Fibroblast of the conjunctiva (primary cell): Measurements from ENCODE around the gene TNNC1.

Source experiments
- DNase-seq: peaks from one replicate; pipeline ENCODE4 v3.0.0-alpha.2; 2010; ENCODE audit warnings: low read depth

The TNNC1 gene

GRCh38 chr3:52453496-52454249 lies at the start of gene TNNC1:
Gene TNNC1, minus strand, starts transcription at chr3:52454041. Its CDS starts 26 bp downstream, at chr3:52454015.
- no peak for DNase-seq

GRCh38 chr3:52502808-52503350 lies 49.0 kb upstream of the TNNC1 start:
- DNase-seq = no peak

GRCh38 chr3:52502001-52502400 lies 48.2 kb upstream of the TNNC1 start:
- no peak for DNase-seq

DNA sequence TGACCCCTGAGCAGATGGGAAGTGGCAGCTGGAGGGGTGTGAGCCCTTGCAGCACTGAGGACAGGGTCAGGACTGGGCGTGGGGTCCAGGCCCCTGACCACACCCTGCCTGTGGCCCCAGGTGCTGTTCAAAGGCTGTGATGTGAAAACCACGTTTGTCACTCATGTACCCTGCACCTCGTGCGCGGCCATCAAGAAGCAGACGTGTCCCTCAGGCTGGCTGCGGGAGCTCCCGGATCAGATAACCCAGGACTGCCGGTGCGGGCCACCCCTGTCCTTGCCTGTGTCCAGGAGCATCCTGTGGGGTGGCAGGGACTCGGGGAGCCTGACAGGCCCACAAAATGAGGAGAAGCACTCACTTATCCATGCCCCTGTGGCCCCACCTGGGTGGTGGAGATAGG lies 47.2 kb upstream of the TNNC1 start:
- DNase-seq = no peak

DNA sequence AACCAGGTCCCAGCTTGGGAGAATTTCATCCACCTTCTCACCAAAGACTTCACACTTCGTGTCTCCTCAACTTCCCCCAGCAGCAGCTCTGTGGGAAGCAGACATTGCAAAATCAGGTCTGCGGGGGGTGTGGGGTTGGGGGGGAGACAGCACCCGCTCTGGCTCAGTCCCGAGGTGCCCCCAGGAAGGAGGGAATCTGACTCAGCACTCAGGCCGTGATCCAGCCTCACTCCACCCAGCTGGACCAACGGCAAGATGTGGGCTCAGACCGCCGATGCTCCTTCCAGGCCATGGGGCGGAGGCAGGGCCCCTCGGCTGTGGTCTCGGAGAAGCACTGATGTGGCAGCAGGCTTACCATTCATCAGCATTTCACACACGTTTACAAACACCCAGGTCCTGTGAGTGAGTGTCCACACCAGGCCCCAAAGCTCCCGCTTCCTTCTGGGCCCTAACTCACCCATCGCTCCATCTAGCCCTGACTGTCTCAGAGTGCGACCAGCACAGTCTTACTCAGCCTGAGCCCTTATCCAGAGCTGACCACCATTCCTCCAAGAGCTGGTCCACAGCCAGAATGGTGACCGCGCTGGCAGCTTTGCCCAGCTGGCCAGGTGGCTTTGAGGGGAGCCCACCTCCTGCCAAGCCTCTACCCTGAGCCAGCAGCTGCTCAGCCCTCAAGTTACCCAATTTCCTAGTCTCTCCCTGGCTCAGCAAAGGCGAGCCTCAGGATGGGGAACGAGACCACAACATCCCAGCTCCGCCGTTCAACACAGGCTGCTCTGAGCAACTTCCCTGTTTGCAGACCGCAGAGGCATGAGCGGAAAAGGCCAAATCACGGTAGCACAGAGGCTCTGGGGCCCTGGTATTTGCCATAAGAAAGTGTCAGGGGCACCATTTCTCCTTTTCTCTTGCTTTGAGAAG lies 44.6 kb upstream of the TNNC1 start:
- DNase-seq = peak; percentile 47

- peak; percentile 4 for DNase-seq
Measured at GRCh38 chr3:52495777-52496602, 42.1 kb upstream of the TNNC1 start.

DNA sequence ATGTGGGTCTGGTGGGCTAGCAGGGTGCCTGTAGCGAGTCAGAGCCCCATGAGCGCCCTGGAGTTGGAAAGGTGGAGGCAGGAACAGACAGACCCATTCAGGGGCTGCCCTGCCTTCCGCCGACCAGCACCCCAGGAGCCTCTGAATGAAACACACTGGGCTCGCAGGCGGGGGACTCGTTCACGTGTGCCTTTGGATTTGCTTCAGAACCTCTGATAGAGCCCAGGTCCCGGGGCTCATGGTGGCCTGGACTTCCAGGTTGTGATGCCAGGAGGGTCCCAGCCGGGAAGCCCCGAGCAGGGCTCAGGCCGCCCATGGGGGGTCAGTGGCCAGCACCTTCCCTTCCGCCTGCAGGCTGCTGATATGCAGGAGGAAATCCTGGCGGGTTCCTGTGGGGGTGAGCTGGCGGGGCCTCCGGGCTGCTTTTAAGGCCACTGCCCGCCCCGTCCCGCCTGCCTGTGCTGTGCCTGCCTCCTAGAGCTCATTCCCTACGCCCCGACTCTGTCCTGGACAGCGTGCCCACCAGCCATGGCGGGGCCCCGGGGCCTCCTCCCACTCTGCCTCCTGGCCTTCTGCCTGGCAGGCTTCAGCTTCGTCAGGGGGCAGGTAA lies 41.1 kb upstream of the TNNC1 start, which contains the start of gene STAB1:
Gene STAB1, plus strand, starts transcription at position 453 of the 610 bp plus-strand sequence. Its CDS starts 76 bp downstream, at position 529.
- DNase-seq = no peak

DNA sequence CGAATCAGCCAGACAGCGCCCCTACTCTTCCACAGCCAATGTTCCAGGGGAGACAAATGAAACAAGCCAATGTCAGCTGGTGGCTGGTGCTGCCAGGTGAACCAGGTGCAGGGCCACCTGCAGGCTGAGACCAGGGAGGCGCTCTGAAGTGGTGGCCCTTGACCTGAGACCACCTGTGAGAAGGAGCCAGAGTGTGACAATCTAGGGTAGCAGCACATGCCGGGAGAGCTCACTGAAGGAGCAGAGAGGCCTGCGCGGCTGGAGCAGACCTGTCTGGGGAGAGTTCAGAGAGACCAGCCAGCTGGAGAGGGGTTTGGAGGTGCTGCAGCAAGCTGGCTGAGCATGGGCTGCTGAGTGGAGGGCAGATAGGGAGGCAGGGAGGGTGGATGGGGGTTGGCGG lies 40.6 kb upstream of the TNNC1 start:
- no peak for DNase-seq

- DNase-seq = no peak
Measured at GRCh38 chr3:52493232-52494017, 39.6 kb upstream of the TNNC1 start.

- no peak for DNase-seq
Measured at GRCh38 chr3:52492059-52492458, 38.2 kb upstream of the TNNC1 start.

GRCh38 chr3:52490939-52491526 lies 37.2 kb upstream of the TNNC1 start:
- no peak for DNase-seq

- no peak for DNase-seq
Measured at GRCh38 chr3:52490035-52490938, 36.4 kb upstream of the TNNC1 start.

GRCh38 chr3:52489453-52489852 lies 35.6 kb upstream of the TNNC1 start:
- DNase-seq = no peak

- no peak for DNase-seq
Measured at GRCh38 chr3:52488746-52489145, 34.9 kb upstream of the TNNC1 start.

GRCh38 chr3:52487788-52488691 lies 34.2 kb upstream of the TNNC1 start:
- DNase-seq = no peak

DNA sequence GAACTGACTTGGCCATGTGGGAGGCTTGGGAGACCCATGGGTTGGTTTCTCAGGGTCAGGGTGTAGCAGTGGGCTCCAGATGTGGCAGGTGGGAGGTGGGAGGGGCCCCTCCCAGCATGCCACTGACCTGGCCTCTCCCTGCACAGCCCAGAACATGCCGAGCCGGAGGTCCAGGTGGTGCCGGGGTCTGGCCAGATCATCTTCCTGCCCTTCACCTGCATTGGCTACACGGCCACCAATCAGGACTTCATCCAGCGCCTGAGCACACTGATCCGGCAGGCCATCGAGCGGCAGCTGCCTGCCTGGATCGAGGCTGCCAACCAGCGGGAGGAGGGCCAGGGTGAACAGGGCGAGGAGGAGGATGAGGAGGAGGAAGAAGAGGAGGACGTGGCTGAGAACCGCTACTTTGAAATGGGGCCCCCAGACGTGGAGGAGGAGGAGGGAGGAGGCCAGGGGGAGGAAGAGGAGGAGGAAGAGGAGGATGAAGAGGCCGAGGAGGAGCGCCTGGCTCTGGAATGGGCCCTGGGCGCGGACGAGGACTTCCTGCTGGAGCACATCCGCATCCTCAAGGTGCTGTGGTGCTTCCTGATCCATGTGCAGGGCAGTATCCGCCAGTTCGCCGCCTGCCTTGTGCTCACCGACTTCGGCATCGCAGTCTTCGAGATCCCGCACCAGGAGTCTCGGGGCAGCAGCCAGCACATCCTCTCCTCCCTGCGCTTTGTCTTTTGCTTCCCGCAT lies 33.4 kb upstream of the TNNC1 start:
- no peak for DNase-seq
